NT2/D1 (cell line): Measurements from ENCODE around the gene SCG5.
A peak's percentile ranks its signal among the peaks of the same experiment; 100 is the strongest.

Experiments used
- DNase-seq: peaks from one replicate; pipeline ENCODE4 v3.0.0-alpha.2; 2011; ENCODE audit warnings: low read depth, low spot score
- H3K27me3 ChIP-seq: 2 replicates; pipeline ENCODE4 v1.6.0; 2011; ENCODE audit warnings: mild to moderate bottlenecking; ENCODE audit not compliant: insufficient read length, insufficient read depth
- H3K36me3 ChIP-seq: 2 replicates; pipeline ENCODE4 v1.6.1; 2011; ENCODE audit warnings: mild to moderate bottlenecking, low read length, mixed read lengths; ENCODE audit not compliant: insufficient read depth, insufficient read length
- H3K4me1 ChIP-seq: 2 replicates; pipeline ENCODE4 v1.5.1; 2011; ENCODE audit not compliant: insufficient read depth, insufficient read length
- H3K4me3 ChIP-seq: 2 replicates; pipeline ENCODE4 v1.5.1; 2011; ENCODE audit warnings: low read depth; ENCODE audit not compliant: insufficient read length
- H3K9ac ChIP-seq: 2 replicates; pipeline ENCODE4 v1.6.0; 2011; ENCODE audit warnings: low read depth; ENCODE audit not compliant: insufficient read length
- H3K9me3 ChIP-seq: 2 replicates; pipeline ENCODE4 v1.5.1; 2011; ENCODE audit warnings: mild to moderate bottlenecking, low read length; ENCODE audit not compliant: insufficient read depth
- SUZ12 ChIP-seq: IDR thresholded peaks from 2 replicates; pipeline ENCODE4 v1.6.1; 2011; ENCODE audit not compliant: insufficient read length, insufficient read depth; ENCODE audit errors: extremely low read depth
- YY1 ChIP-seq: IDR thresholded peaks from 2 replicates; pipeline ENCODE4 v1.6.1; 2011; ENCODE audit not compliant: insufficient read length, insufficient read depth
- ZNF274 ChIP-seq: IDR thresholded peaks from 2 replicates; pipeline ENCODE4 v1.6.1; 2011; ENCODE audit warnings: mild to moderate bottlenecking, low read depth, low read length

SCG5 gene

DNA sequence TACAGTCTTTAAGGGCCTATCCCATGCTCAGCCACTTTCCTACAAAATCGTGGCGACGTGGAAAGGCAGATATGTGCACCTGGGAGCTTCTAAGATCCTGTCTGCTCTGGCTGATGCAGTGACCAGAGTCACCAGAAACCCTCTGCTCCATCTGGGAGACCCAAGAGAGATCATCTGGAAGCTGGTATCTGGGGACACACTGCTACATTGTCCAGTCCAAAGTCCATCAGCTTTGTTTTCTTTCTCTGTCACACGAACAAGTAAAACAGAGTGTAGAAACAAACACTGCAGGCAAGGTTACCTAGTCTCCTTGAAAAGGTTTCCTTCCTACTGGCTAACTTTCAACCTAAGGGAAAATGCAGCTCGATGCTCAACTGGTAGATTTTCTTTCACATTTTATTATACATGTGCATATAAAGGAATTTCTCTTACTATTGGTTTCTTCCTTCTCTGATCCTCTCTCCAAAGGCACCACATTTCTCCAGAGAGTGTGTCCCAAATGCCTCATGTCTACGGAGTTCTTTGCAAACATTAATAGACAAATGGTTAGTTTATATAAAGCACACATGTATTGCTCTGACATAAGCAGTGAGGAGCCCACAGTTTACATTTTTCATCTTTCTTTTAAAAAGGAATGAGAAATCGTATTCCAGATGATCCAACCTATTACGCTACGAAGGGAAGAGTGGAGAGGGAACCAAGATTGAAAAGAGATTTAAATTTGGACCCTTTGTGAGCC lies 68.0 kb downstream of the SCG5 start:
- H3K36me3 ChIP-seq: no peaks in the 10 kb centered on the region
- H3K9me3 ChIP-seq: no peaks in the 10 kb centered on the region
- H3K4me3 ChIP-seq: no peak overlapping the region
- no peaks in the 10 kb centered on the region for H3K4me1 ChIP-seq
- peaks cover under 1% of the 10 kb centered on the region for H3K27me3 ChIP-seq
- H3K9ac ChIP-seq: no peak overlapping the region
- no peak for DNase-seq
- TF ChIP-seq YY1 (no peak), ZNF274 (no peak), SUZ12 (no peak)

GRCh38 chr15:32715276-32715675 lies 73.8 kb downstream of the SCG5 start:
- no peak for TF ChIP-seq YY1
- no peak for TF ChIP-seq ZNF274
- no peak for TF ChIP-seq SUZ12
- H3K36me3 ChIP-seq: peaks cover under 1% of the 10 kb centered on the region
- H3K9me3 ChIP-seq: no peaks in the 10 kb centered on the region
- H3K4me3 ChIP-seq: no peak overlapping the region
- H3K4me1 ChIP-seq: no peaks in the 10 kb centered on the region
- H3K9ac ChIP-seq: no peak overlapping the region
- no peak for DNase-seq
- H3K27me3 ChIP-seq: peaks cover 58% of the 10 kb centered on the region

GRCh38 chr15:32716216-32716914 lies 74.9 kb downstream of the SCG5 start:
- Histone ChIP-seq H3K9ac (no peak overlapping the region), H3K27me3 (peaks cover 64% of the 10 kb centered on the region), H3K4me1 (no peaks in the 10 kb centered on the region), H3K36me3 (peaks cover 2% of the 10 kb centered on the region), H3K4me3 (no peak overlapping the region), H3K9me3 (no peaks in the 10 kb centered on the region)
- DNase-seq: no peak
- TF ChIP-seq SUZ12: no peak
- TF ChIP-seq ZNF274: no peak
- TF ChIP-seq YY1: no peak

DNA sequence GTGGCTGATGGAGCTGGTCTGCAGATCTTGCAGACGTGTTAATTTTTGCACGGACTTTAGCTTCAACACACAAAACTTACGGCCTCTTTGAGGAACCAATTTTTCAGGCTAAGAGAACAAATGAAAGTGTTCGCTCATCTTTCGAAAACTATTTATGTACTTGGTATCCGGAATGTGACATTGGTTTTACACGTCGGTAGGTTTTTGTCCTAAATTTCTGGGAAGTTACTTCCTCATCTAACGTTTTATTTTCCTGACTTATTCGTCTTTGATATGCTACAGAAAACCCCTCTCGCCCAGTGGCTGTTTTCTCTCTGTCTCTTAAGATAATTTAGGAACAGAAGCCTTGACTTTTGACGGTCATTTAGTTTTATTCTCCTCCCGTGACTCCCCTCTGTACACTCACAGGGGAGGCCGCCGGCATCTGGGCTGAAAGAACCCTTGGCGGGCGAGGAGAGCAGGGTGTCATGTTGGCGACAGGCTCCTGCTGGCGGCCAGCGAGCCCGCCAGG lies 75.5 kb downstream of the SCG5 start:
- H3K4me1 ChIP-seq: no peaks in the 10 kb centered on the region
- DNase-seq: no peak
- H3K4me3 ChIP-seq: peak overlapping the region; percentile 66
- peak overlapping the region; percentile 32 for H3K9ac ChIP-seq
- H3K9me3 ChIP-seq: no peaks in the 10 kb centered on the region
- no peak for TF ChIP-seq YY1
- TF ChIP-seq ZNF274: no peak
- no peak for TF ChIP-seq SUZ12
- peaks cover 2% of the 10 kb centered on the region for H3K36me3 ChIP-seq
- H3K27me3 ChIP-seq: peaks cover 64% of the 10 kb centered on the region

GRCh38 chr15:32717426-32718226 lies 76.1 kb downstream of the SCG5 start, which contains the start of gene GREM1:
TSS of gene GREM1 (plus strand) at chr15:32718004. CDS start at chr15:32730691, 12,687 bp downstream.
- no peaks in the 10 kb centered on the region for H3K4me1 ChIP-seq
- no peak for TF ChIP-seq YY1
- no peak for TF ChIP-seq SUZ12
- no peak for TF ChIP-seq ZNF274
- no peak for DNase-seq
- H3K9ac ChIP-seq: peak within 1 kb of the TSS; percentile 32
- H3K27me3 ChIP-seq: peaks cover 64% of the 10 kb centered on the region
- H3K4me3 ChIP-seq: peak within 1 kb of the TSS; percentile 66
- H3K36me3 ChIP-seq: peaks cover 2% of the 10 kb centered on the region
- H3K9me3 ChIP-seq: no peaks in the 10 kb centered on the region

- H3K36me3 ChIP-seq: peaks cover 2% of the 10 kb centered on the region
- H3K4me1 ChIP-seq: no peaks in the 10 kb centered on the region
- TF ChIP-seq SUZ12 (peak; percentile 43), YY1 (no peak), ZNF274 (no peak)
- DNase-seq: no peak
- peak overlapping the region; percentile 66 for H3K4me3 ChIP-seq
- H3K9ac ChIP-seq: peak overlapping the region; percentile 32
- peaks cover 64% of the 10 kb centered on the region for H3K27me3 ChIP-seq
- H3K9me3 ChIP-seq: no peaks in the 10 kb centered on the region
Observed at GRCh38 chr15:32718227-32718820, 76.8 kb downstream of the SCG5 start.
